CD4-positive, alpha-beta memory T cell (primary cell): Measurements from ENCODE around the gene ZNF594. TPM values are rescaled to one million over a fixed set of nuclear protein-coding genes. Genes with fewer than 3 reads are reported as not detected.
"Not testable (repeated sequence)": the region's sequence is repeated elsewhere in the genome, so short reads cannot be mapped to it uniquely, and the experiment has no call there.

Experiments used
- CTCF ChIA-PET: fragments of 350-600 bp; sonication (Branson Sonifier 250); formaldehyde crosslinking; loops from one replicate; lab custom pipeline; 2021; ENCODE audit warnings: inconsistent platforms; ENCODE audit not compliant: partially characterized antibody; lab: Charles Lee
- POLR2A ChIA-PET: fragments of 350-600 bp; sonication (Branson Sonifier 250); formaldehyde crosslinking; loops from one replicate; lab custom pipeline; 2021; ENCODE audit not compliant: partially characterized antibody; lab: Charles Lee
- DNase-seq, 5 donors: peaks; one replicate each; pipeline versions ENCODE4 v3.0.0 to v3.0.0-alpha.2; 2020 to 2022; ENCODE audit warnings: mixed read lengths in 1 of 5
- H3K27ac ChIP-seq: one replicate; pipeline ENCODE4 v1.7.0; 2013; ENCODE audit warnings: low read depth, low read length
- H3K27me3 ChIP-seq: 2 replicates; pipeline ENCODE4 v1.7.0; 2013; ENCODE audit warnings: mild to moderate bottlenecking, low read length, moderate library complexity; ENCODE audit not compliant: insufficient read depth
- H3K36me3 ChIP-seq: 2 replicates; pipeline ENCODE4 v1.7.0; 2013; ENCODE audit warnings: mild to moderate bottlenecking, low read length, moderate library complexity; ENCODE audit not compliant: insufficient read depth
- H3K4me1 ChIP-seq: 2 replicates; pipeline ENCODE4 v1.7.0; 2013; ENCODE audit warnings: mild to moderate bottlenecking, low read length, moderate library complexity; ENCODE audit not compliant: insufficient read depth
- H3K4me3 ChIP-seq, 2 donors: one replicate each; pipeline ENCODE4 v1.7.0; 2013; ENCODE audit warnings: low read length in 2 of 2, mild to moderate bottlenecking in 1 of 2
- H3K9me3 ChIP-seq, 2 donors: one replicate each; pipeline ENCODE4 v1.7.0; 2013; ENCODE audit warnings: low read length in 2 of 2, control low read depth in 1 of 2; ENCODE audit not compliant: control insufficient read depth in 1 of 2
- H3K27ac Mint-ChIP-seq, 7 donors: one replicate each; pipeline ENCODE4 v1.8.0; 2020 to 2021; ENCODE audit warnings: mixed read lengths in 7 of 7, mild to moderate bottlenecking in 6 of 7, inconsistent platforms in 3 of 7, moderate library complexity in 3 of 7
- H3K27me3 Mint-ChIP-seq, 2 donors: one replicate each; pipeline ENCODE4 v1.8.0; 2020 to 2021; ENCODE audit warnings: mixed read lengths in 2 of 2
- H3K36me3 Mint-ChIP-seq, 2 donors: one replicate each; pipeline ENCODE4 v1.8.0; 2020 to 2021; ENCODE audit warnings: mixed read lengths in 2 of 2, inconsistent platforms in 1 of 2, mild to moderate bottlenecking in 1 of 2
- H3K4me1 Mint-ChIP-seq, 4 donors: one replicate each; pipeline ENCODE4 v1.8.0; 2020 to 2021; ENCODE audit warnings: mixed read lengths in 4 of 4, mild to moderate bottlenecking in 1 of 4
- H3K4me3 Mint-ChIP-seq, 8 donors: one replicate each; pipeline ENCODE4 v1.8.0; 2020 to 2021; ENCODE audit warnings: mixed read lengths in 8 of 8, mild to moderate bottlenecking in 7 of 8, moderate library complexity in 6 of 8, inconsistent platforms in 3 of 8
- H3K9me3 Mint-ChIP-seq, 8 donors: one replicate each; pipeline ENCODE4 v1.8.0; 2020 to 2021; ENCODE audit warnings: mixed read lengths in 8 of 8, mild to moderate bottlenecking in 5 of 8, inconsistent platforms in 3 of 8, moderate library complexity in 1 of 8
- intact Hi-C: fragments of 100-400 bp; cut with micrococcal nuclease; formaldehyde crosslinking; loops from one replicate; pipeline ENCODE4 v1.15.1; 2023
- polyA plus RNA-seq, 2 donors: library from polyadenylated mRNA; unstranded; fragments of 300-500 nt; fragmentation: Illumina TruSeq; gene quantifications; one replicate each; pipeline ENCODE4 v1.2.3, GENCODE V29; 2021
- total RNA-seq, 2 experiments: library from RNA; stranded (reverse); gene quantifications; one replicate each; pipeline ENCODE4 v1.2.3, GENCODE V29; 2021

ZNF594 gene
- total and polyA plus RNA-seq, 4 experiments from 2014 or later: 0.57 to 30.7 (median 15.7) TPM

DNA sequence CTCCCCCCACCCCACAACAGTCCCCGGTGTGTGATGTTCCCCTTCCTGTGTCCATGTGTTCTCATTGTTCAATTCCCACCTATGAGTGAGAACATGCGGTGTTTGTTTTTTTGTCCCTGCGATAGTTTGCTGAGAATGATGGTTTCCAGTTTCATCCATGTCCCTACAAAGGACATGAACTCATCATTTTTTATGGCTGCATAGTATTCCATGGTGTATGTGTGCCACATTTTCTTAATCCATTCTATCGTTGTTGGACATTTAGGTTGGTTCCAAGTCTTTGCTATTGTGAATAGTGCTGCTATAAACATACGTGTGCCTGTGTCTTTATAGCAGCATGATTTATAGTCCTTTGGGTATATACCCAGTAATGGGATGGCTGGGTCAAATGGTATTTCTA lies 25.9 kb upstream of the ZNF594 start:
- H3K9me3 ChIP-seq, H3K27ac Mint-ChIP-seq, H3K4me1 ChIP-seq, H3K4me1 Mint-ChIP-seq, H3K4me3 Mint-ChIP-seq, DNase-seq, H3K27me3 ChIP-seq, CTCF ChIA-PET, H3K27me3 Mint-ChIP-seq, H3K9me3 Mint-ChIP-seq, intact Hi-C loops, H3K36me3 ChIP-seq, H3K4me3 ChIP-seq, POLR2A ChIA-PET, H3K27ac ChIP-seq: not testable (repeated sequence)
- H3K36me3 Mint-ChIP-seq: peaks cover 15 to 21% of the 10 kb centered on the region in 2 donors

GRCh38 chr17:5211458-5211857 lies 19.8 kb upstream of the ZNF594 start:
- ChIA-PET POLR2A (interaction anchor here (1.3 kb wide), 1 partner anchor 30 kb away, joined by 3 read pairs; no protein-coding TSS in a partner anchor), CTCF (interaction anchor here (0.8 to 2.2 kb wide), 2 partner anchors 19 to 25 kb away, joined by 3 to 5 read pairs; partner anchors contain the start of gene ZNF594)
- no peaks in the 10 kb centered on the region for H3K36me3 ChIP-seq
- intact Hi-C loops: no loop called here
- no peak for DNase-seq
- no peaks in the 10 kb centered on the region for H3K27me3 ChIP-seq
- no peaks in the 10 kb centered on the region for H3K4me1 ChIP-seq
- Mint-ChIP-seq H3K9me3 (no peaks in the 10 kb centered on the region), H3K36me3 (peaks cover 11 to 20% of the 10 kb centered on the region in 2 donors), H3K27ac (peak overlapping the region in 1 of 7 donors; percentile 2), H3K4me1 (no peaks in the 10 kb centered on the region), H3K4me3 (no peak overlapping the region), H3K27me3 (no peaks in the 10 kb centered on the region)
- H3K4me3 ChIP-seq: no peak overlapping the region
- no peaks in the 10 kb centered on the region for H3K9me3 ChIP-seq
- no peak overlapping the region for H3K27ac ChIP-seq

GRCh38 chr17:5210614-5211252 lies 19.1 kb upstream of the ZNF594 start:
- intact Hi-C loops: no loop called here
- ChIA-PET POLR2A (interaction anchor here (1.3 kb wide), 1 partner anchor 31 kb away, joined by 3 read pairs; no protein-coding TSS in a partner anchor), CTCF (interaction anchor here (2.2 kb wide), 1 partner anchor 19 kb away, joined by 5 read pairs; the partner anchor contains the start of gene ZNF594)
- H3K4me3 ChIP-seq: no peak overlapping the region
- no peaks in the 10 kb centered on the region for H3K4me1 ChIP-seq
- no peaks in the 10 kb centered on the region for H3K27me3 ChIP-seq
- no peaks in the 10 kb centered on the region for H3K9me3 Mint-ChIP-seq
- no peaks in the 10 kb centered on the region for H3K4me1 Mint-ChIP-seq
- H3K9me3 ChIP-seq: no peaks in the 10 kb centered on the region
- H3K36me3 ChIP-seq: no peaks in the 10 kb centered on the region
- no peak for DNase-seq
- H3K4me3 Mint-ChIP-seq: no peak overlapping the region
- no peak overlapping the region for H3K27ac ChIP-seq
- peaks cover 9 to 19% of the 10 kb centered on the region in 2 donors for H3K36me3 Mint-ChIP-seq
- H3K27ac Mint-ChIP-seq: no peak overlapping the region
- no peaks in the 10 kb centered on the region for H3K27me3 Mint-ChIP-seq

- ChIA-PET POLR2A (interaction anchor here (1.3 kb wide), 1 partner anchor 32 kb away, joined by 3 read pairs; no protein-coding TSS in a partner anchor), CTCF (interaction anchor here (2.2 kb wide), 1 partner anchor 18 kb away, joined by 5 read pairs; the partner anchor contains the start of gene ZNF594)
- Histone ChIP-seq H3K9me3 (no peaks in the 10 kb centered on the region), H3K27me3 (no peaks in the 10 kb centered on the region), H3K36me3 (no peaks in the 10 kb centered on the region), H3K27ac (no peak overlapping the region), H3K4me1 (no peaks in the 10 kb centered on the region), H3K4me3 (no peak overlapping the region)
- Mint-ChIP-seq H3K36me3 (peaks cover 6 to 16% of the 10 kb centered on the region in 2 donors), H3K9me3 (no peaks in the 10 kb centered on the region), H3K27ac (no peak overlapping the region), H3K4me3 (no peak overlapping the region), H3K4me1 (no peaks in the 10 kb centered on the region), H3K27me3 (no peaks in the 10 kb centered on the region)
- intact Hi-C loops: no loop called here
- no peak for DNase-seq
These were observed 18.4 kb upstream of the ZNF594 start for GRCh38 chr17:5210091-5210490.

DNA sequence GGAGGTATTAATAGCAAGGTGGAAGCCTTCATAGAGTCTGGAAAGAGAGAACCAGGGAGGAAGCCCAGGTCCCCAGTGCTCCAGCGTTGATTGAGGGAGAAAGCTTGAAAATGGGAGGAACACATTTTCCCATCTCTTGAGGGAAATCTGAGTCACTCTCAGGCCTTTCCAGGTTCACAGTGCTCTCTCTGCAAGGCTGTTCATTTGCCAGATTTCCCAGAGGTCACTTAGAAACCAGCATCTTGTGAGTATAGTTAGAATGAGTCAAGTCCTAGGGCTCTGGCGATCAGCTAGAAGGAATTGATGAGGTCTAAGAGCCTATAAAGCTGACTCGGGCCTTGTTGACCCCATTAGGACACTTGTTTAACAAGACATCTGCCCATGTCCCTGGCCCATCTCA lies 17.7 kb upstream of the ZNF594 start:
- no peak overlapping the region for H3K27ac ChIP-seq
- no peak overlapping the region for H3K4me3 Mint-ChIP-seq
- no peak overlapping the region for H3K27ac Mint-ChIP-seq
- no peaks in the 10 kb centered on the region for H3K4me1 Mint-ChIP-seq
- H3K4me1 ChIP-seq: no peaks in the 10 kb centered on the region
- H3K4me3 ChIP-seq: no peak overlapping the region
- H3K27me3 ChIP-seq: no peaks in the 10 kb centered on the region
- no peaks in the 10 kb centered on the region for H3K36me3 ChIP-seq
- DNase-seq: no peak
- ChIA-PET POLR2A (no interaction called here), CTCF (interaction anchor here (2.2 kb wide), 1 partner anchor 17 kb away, joined by 5 read pairs; the partner anchor contains the start of gene ZNF594)
- H3K9me3 Mint-ChIP-seq: no peaks in the 10 kb centered on the region
- peaks cover 3 to 12% of the 10 kb centered on the region in 2 donors for H3K36me3 Mint-ChIP-seq
- H3K9me3 ChIP-seq: no peaks in the 10 kb centered on the region
- no peaks in the 10 kb centered on the region for H3K27me3 Mint-ChIP-seq
- intact Hi-C loops: no loop called here

- peaks cover 0 to 1% (median 0%) of the 10 kb centered on the region in 8 donors for H3K9me3 Mint-ChIP-seq
- Histone ChIP-seq H3K27me3 (no peaks in the 10 kb centered on the region), H3K27ac (no peak overlapping the region), H3K4me3 (no peak overlapping the region), H3K9me3 (no peaks in the 10 kb centered on the region), H3K4me1 (no peaks in the 10 kb centered on the region), H3K36me3 (no peaks in the 10 kb centered on the region)
- no peak for DNase-seq
- H3K27me3 Mint-ChIP-seq: no peaks in the 10 kb centered on the region
- intact Hi-C loops: no loop called here
- ChIA-PET CTCF (interaction anchor here (1.1 kb wide), 1 partner anchor 8 kb away, joined by 3 read pairs; no protein-coding TSS in a partner anchor), POLR2A (no interaction called here)
- H3K36me3 Mint-ChIP-seq: peaks cover 5 to 10% of the 10 kb centered on the region in 2 donors
- H3K27ac Mint-ChIP-seq: peak overlapping the region in 1 of 7 donors; percentile 46
- no peaks in the 10 kb centered on the region for H3K4me1 Mint-ChIP-seq
- H3K4me3 Mint-ChIP-seq: no peak overlapping the region
These were observed 12.2 kb upstream of the ZNF594 start for GRCh38 chr17:5203908-5204294.

DNA sequence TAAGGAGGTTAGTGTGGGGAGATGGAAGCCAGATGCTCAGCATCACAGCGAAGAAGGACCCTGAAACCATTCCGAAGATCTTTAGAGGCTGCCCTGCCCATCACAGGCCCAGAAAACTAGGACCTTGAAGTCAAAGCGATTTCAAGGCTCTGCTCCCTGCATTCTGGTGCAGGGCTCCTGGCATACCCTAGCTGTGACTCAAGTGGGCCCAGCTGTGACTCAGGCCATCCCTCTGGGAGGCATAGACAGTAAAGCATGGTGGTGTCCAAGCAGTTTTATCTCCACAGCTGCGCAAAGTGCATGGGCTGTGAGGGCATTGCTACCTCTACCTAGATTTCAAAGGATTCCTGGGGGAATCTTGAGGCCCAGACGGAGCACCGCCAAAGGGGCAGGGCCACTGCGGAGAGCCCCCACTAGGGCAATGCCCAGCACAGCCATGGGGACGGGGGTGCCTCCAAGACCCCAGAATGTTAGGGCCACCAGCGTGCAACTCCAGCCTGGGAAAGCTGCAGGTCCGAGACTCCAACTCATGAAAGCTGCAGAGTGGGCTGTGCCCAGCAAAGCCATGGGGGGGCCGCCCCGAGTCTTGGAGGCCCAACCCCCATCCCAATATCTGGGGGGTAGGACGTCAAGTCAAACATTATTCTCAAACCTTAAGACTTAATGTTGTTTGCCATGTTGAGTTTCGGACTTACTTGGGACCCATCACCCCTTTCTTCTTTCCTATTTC lies 11.7 kb upstream of the ZNF594 start:
- Histone ChIP-seq H3K4me1 (no peaks in the 10 kb centered on the region), H3K36me3 (no peaks in the 10 kb centered on the region), H3K27ac (no peak overlapping the region), H3K27me3 (no peaks in the 10 kb centered on the region), H3K9me3 (no peaks in the 10 kb centered on the region), H3K4me3 (no peak overlapping the region)
- ChIA-PET POLR2A (no interaction called here), CTCF (interaction anchor here (1.4 kb wide), 1 partner anchor 12 kb away, joined by 4 read pairs; no protein-coding TSS in a partner anchor)
- intact Hi-C loops: no loop called here
- Mint-ChIP-seq H3K4me1 (no peaks in the 10 kb centered on the region), H3K9me3 (peaks cover 0 to 1% (median 0%) of the 10 kb centered on the region in 8 donors), H3K27me3 (no peaks in the 10 kb centered on the region), H3K4me3 (no peak overlapping the region), H3K27ac (no peak overlapping the region), H3K36me3 (peaks cover 5 to 6% of the 10 kb centered on the region in 2 donors)
- no peak for DNase-seq
